Sigmoid colon (tissue), 4 donors: ENCODE data around the gene DUSP14.

Source experiments
- CTCF ChIP-seq, 4 experiments: fragments of 450-650 bp in 3 of 4; fragments of 200-600 bp in 1 of 4; IDR thresholded peaks; one replicate each; pipeline ENCODE4 v1.5.1; 2016 to 2019; ENCODE audit warnings: antibody characterized with exemption in 4 of 4, mild to moderate bottlenecking in 3 of 4, moderate library complexity in 2 of 4
- POLR2AphosphoS5 ChIP-seq, 4 donors: sonication (generic); formaldehyde crosslinking; IDR thresholded peaks; one replicate each; pipeline ENCODE4 v1.6.1; 2017; ENCODE audit warnings: antibody characterized with exemption in 4 of 4

- no peak for TF ChIP-seq CTCF (IDR thresholded peaks at IDR 0.05)
- TF ChIP-seq POLR2AphosphoS5 (IDR thresholded peaks at IDR 0.05) = no peak
Observed at GRCh38 chr17:37500378-37500777, 10.7 kb downstream of the DUSP14 start.
